Thyroid gland (tissue), 4 donors: Measurements from ENCODE around the gene HELQ. TPM values are rescaled to one million over a fixed set of nuclear protein-coding genes. Genes with fewer than 3 reads are reported as not detected.

Experiments
- DNase-seq, 2 donors: peaks; one replicate each; pipeline ENCODE4 v3.0.0-alpha.2; 2019
- H3K27ac ChIP-seq, 3 donors: fragments of 200-600 bp; sonication (generic); 1 replicate in 2 of 3; 2 replicates in 1 of 3; pipeline ENCODE4 v1.5.1; 2016 to 2019; ENCODE audit warnings: mild to moderate bottlenecking in 1 of 3, moderate library complexity in 1 of 3
- H3K27me3 ChIP-seq: fragments of 200-600 bp; sonication (generic); one replicate; pipeline ENCODE4 v1.5.1; 2019
- H3K36me3 ChIP-seq, 2 donors: fragments of 200-600 bp; sonication (generic); one replicate each; pipeline ENCODE4 v1.5.1; 2016 to 2019
- H3K4me1 ChIP-seq, 2 donors: fragments of 200-600 bp; sonication (generic); one replicate each; pipeline ENCODE4 v1.5.1; 2017 to 2019
- H3K4me3 ChIP-seq, 3 donors: fragments of 200-600 bp; sonication (generic); replicated peaks in 1 of 3; 1 replicate in 2 of 3; 2 replicates in 1 of 3; pipeline ENCODE4 v1.5.1; 2016; ENCODE audit warnings: mild to moderate bottlenecking in 1 of 3
- H3K9me3 ChIP-seq: fragments of 200-600 bp; sonication (generic); one replicate; pipeline ENCODE4 v1.5.1; 2017
- CTCF ChIP-seq, 6 experiments: fragments of 200-600 bp in 3 of 6; fragments of 450-650 bp in 3 of 6; sonication (generic) in 3 of 6; IDR thresholded peaks; one replicate each; pipeline ENCODE4 v1.5.1; 2016 to 2019; ENCODE audit warnings: antibody characterized with exemption in 6 of 6, mild to moderate bottlenecking in 2 of 6, inconsistent platforms in 1 of 6, moderate library complexity in 1 of 6
- POLR2A ChIP-seq, 2 donors: fragments of 450-650 bp; IDR thresholded peaks; one replicate each; pipeline ENCODE4 v1.6.1; 2017; ENCODE audit warnings: antibody characterized with exemption in 2 of 2, mild to moderate bottlenecking in 2 of 2, moderate library complexity in 1 of 2
- WGBS, 2 donors: methylation state at CpG; one replicate each; pipeline ENCODE4 v1.1.5; 2017; 5-methylcytosine and 5-hydroxymethylcytosine counted together
- intact Hi-C: fragments of 100-400 bp; cut with DNase I; formaldehyde crosslinking; loops from one replicate; pipeline ENCODE4 v1.15.1; 2023
- total RNA-seq, 4 donors: library from RNA; depleted of rRNA; stranded (reverse); fragments of >200 nt; gene quantifications; one replicate each; pipeline ENCODE4 v1.2.3, GENCODE V29; 2016

HELQ gene
- total RNA-seq, 4 donors from 2014 or later = 20.6 to 39.9 (median 28.5) TPM

GRCh38 chr4:83364312-83364711 lies 91.3 kb downstream of the HELQ start:
- WGBS, 2 donors = 71 to 86% methylated on average over 3 of the region's 3 CpGs
- no peak for TF ChIP-seq POLR2A (IDR thresholded peaks at IDR 0.05)
- TF ChIP-seq CTCF (IDR thresholded peaks at IDR 0.05) = no peak
- no peak for DNase-seq
- H3K27me3 ChIP-seq = no peaks in the 10 kb centered on the region
- H3K9me3 ChIP-seq = no peaks in the 10 kb centered on the region
- no peak overlapping the region for H3K27ac ChIP-seq
- H3K36me3 ChIP-seq = no peaks in the 10 kb centered on the region
- intact Hi-C loops = no loop called here
- no peaks in the 10 kb centered on the region for H3K4me1 ChIP-seq
- no peak overlapping the region for H3K4me3 ChIP-seq

GRCh38 chr4:83362492-83363329 lies 92.9 kb downstream of the HELQ start:
- DNase-seq = no peak
- no peak overlapping the region for H3K4me3 ChIP-seq
- no peaks in the 10 kb centered on the region for H3K36me3 ChIP-seq
- TF ChIP-seq CTCF (IDR thresholded peaks at IDR 0.05) (peak in 4 of 6 experiments; percentile 15 to 36 (median 34)), POLR2A (IDR thresholded peaks at IDR 0.05) (no peak)
- H3K27ac ChIP-seq = no peak overlapping the region
- no peaks in the 10 kb centered on the region for H3K27me3 ChIP-seq
- H3K4me1 ChIP-seq = peaks cover 1 to 2% of the 10 kb centered on the region in 2 donors
- H3K9me3 ChIP-seq = no peaks in the 10 kb centered on the region
- intact Hi-C loops = no loop called here
- 83% methylated on average over 9 of the region's 9 CpGs for WGBS, 2 donors

GRCh38 chr4:83361416-83362103 lies 94.1 kb downstream of the HELQ start:
- H3K27ac ChIP-seq = no peak overlapping the region
- 89 to 95% methylated on average over 7 of the region's 7 CpGs for WGBS, 2 donors
- intact Hi-C loops = no loop called here
- no peak overlapping the region for H3K4me3 ChIP-seq
- no peaks in the 10 kb centered on the region for H3K9me3 ChIP-seq
- no peak for TF ChIP-seq CTCF (IDR thresholded peaks at IDR 0.05)
- no peak for TF ChIP-seq POLR2A (IDR thresholded peaks at IDR 0.05)
- DNase-seq = no peak
- H3K36me3 ChIP-seq = no peaks in the 10 kb centered on the region
- peaks cover 10 to 13% of the 10 kb centered on the region in 2 donors for H3K4me1 ChIP-seq
- no peaks in the 10 kb centered on the region for H3K27me3 ChIP-seq

- TF ChIP-seq POLR2A (IDR thresholded peaks at IDR 0.05) (no peak), CTCF (IDR thresholded peaks at IDR 0.05) (no peak)
- 93 to 95% methylated on average over 4 of the region's 4 CpGs for WGBS, 2 donors
- H3K36me3 ChIP-seq = no peaks in the 10 kb centered on the region
- peaks cover 13 to 15% of the 10 kb centered on the region in 2 donors for H3K4me1 ChIP-seq
- DNase-seq = no peak
- no peak overlapping the region for H3K27ac ChIP-seq
- intact Hi-C loops = no loop called here
- no peaks in the 10 kb centered on the region for H3K9me3 ChIP-seq
- H3K27me3 ChIP-seq = no peaks in the 10 kb centered on the region
- no peak overlapping the region for H3K4me3 ChIP-seq
Measured at GRCh38 chr4:83360018-83360417, 95.6 kb downstream of the HELQ start.

- Histone ChIP-seq H3K36me3 (no peaks in the 10 kb centered on the region), H3K27me3 (no peaks in the 10 kb centered on the region), H3K27ac (no peak overlapping the region), H3K9me3 (no peaks in the 10 kb centered on the region), H3K4me1 (peaks cover 13 to 15% of the 10 kb centered on the region in 2 donors), H3K4me3 (no peak overlapping the region)
- intact Hi-C loops = no loop called here
- 85 to 87% methylated on average over 1 of the region's 1 CpG for WGBS, 2 donors
- TF ChIP-seq POLR2A (IDR thresholded peaks at IDR 0.05) = no peak
- no peak for TF ChIP-seq CTCF (IDR thresholded peaks at IDR 0.05)
- DNase-seq = no peak
Measured at GRCh38 chr4:83358410-83358809, 97.2 kb downstream of the HELQ start.
